HG03045 (cell line): ENCODE measurements around the gene SRP72.
"Not testable (repeated sequence)": the region's sequence is repeated elsewhere in the genome, so short reads cannot be mapped to it uniquely, and the experiment has no call there.

Experiments used
- ATAC-seq: cut with Tn5 transposase; IDR thresholded peaks from one replicate; pipeline ENCODE4 v1.9.1; 2021; ENCODE audit warnings: mild to moderate bottlenecking, moderate library complexity; ENCODE audit not compliant: unreplicated experiment

Gene SRP72, protein sequence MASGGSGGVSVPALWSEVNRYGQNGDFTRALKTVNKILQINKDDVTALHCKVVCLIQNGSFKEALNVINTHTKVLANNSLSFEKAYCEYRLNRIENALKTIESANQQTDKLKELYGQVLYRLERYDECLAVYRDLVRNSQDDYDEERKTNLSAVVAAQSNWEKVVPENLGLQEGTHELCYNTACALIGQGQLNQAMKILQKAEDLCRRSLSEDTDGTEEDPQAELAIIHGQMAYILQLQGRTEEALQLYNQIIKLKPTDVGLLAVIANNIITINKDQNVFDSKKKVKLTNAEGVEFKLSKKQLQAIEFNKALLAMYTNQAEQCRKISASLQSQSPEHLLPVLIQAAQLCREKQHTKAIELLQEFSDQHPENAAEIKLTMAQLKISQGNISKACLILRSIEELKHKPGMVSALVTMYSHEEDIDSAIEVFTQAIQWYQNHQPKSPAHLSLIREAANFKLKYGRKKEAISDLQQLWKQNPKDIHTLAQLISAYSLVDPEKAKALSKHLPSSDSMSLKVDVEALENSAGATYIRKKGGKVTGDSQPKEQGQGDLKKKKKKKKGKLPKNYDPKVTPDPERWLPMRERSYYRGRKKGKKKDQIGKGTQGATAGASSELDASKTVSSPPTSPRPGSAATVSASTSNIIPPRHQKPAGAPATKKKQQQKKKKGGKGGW

DNA sequence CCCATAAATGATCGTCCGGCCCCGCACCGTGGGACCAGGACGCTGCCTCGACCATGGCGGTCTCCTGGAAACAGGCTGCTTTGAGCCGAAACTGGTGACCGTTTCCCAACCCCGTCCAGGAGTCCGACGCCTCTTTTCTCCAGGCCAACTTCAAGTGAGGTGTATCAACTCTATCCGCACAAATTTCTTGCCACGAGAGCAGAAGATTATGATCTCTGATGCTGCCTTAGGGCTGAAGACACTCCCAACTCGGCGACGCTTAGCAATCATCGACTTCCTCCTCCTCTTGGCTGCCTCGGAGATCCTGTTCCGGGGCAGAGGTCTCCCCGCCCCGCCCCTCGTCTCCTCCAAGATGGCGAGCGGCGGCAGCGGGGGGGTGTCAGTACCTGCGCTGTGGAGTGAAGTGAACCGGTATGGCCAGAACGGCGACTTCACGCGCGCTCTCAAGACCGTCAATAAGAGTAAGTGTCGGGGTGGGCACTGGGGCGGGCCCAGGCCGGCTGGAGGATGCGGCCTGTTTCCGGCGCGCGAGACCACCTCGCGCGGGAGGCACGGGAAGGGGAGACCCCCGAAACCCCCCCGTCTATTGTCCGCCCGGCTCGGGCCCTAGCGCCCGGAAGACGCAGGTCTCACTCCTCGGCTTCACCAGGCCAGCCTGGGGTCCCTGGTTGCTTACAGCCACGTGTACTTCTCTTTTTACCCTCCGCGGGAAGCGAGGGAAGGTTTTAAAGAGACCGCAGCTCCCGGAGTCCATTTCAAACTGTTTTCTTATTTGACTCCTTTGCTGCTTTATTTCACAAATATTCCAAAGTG lies at the start of gene SRP72:
SRP72 (plus strand) TSS at position 334 of the 813 bp plus-strand sequence; CDS start at position 353, 19 bp downstream.
- peak; percentile 93 for ATAC-seq

DNA sequence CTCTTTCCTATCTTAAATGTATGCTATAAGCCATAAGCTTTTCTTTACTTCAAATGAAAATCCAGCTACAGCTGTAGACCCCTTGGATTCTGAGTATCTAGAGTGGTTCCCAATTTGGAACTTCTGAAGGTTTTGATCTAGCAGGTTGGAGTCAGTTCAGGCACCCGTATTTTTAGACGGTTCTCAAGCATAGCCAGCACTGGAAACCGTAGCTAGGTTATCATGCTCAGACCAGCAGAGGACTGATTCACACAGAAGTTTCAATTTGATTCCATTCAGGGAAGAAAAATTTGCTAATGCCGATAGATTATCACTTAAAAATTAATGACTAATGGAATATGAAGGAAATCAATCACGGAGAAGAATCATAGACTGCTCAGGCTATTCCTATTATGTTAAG lies 43.2 kb upstream of the SRP72 start:
- no peak for ATAC-seq

DNA sequence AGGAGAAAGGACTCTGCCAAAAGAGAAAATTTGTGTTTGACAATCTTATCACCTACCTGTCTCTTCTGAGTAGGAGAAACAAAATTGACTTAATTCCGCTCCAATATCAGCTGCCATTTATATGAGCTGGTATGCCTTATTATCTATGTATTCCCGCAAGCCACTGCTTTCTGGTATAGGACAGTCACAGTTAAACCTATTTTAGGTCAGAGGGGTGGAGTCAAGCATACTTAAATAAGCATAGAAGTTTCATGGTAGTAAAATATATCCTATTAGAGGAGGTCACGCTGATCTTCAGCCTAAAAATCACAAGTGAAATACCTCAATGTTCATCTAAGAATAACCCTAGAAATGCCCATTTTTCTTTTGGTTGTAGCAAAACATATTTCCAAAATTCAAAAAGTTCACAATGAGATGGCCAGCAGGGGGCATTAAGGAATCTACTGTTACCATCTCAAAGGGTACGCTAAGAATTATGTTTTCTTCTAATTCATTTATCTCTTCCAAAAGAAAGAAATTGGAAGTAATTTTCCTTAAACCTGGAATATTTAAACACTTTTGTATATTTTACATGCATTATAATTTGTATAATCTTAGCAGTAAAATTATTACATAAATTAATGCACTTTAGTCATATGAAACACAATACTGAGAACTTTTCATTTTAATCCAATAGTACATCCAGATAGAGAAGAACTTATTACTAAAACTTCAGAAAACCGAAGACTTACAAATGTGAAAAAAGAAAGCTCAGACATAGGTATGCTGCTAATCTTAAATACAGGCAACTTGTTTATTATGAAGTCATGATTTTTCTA lies 42.5 kb upstream of the SRP72 start:
- ATAC-seq: no peak

DNA sequence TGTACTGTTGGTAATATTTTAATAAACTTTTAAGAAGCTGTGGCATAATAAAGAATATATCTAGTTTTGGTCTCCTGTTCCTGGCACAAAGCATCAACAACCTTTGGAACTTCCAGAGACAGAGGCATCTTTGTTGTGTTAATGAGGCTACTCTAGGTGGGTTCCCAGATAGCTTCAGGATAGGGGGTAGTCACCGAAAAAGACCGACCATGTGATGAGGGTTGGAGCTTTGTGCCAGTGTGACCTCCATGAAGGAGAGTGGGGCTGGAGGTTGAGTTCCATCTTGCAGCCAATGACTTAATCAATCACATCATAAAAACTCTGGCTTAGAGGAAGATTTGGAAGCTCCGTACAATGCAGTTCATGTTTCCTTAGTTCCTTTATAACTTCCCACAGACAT lies 41.9 kb upstream of the SRP72 start:
- ATAC-seq: no peak

DNA sequence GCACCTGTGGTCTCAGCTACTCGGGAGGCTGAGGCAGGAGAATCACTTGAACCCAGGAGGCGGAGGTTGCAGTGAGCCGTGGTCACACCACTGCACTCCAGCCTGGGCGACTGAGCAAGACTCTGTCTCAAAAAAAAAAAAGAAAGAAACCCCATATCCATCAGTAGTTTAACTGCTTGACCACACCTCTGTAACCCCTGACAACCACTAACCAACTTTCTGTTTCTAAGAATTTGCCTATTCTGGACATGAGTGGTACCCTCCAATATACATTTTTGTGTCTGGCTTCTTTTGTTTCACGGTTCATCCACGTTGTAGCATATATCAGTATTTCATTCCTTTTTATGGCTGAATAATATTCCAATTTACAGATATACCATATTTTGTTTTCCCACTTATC lies 41.1 kb upstream of the SRP72 start:
- peak; percentile 95 for ATAC-seq

DNA sequence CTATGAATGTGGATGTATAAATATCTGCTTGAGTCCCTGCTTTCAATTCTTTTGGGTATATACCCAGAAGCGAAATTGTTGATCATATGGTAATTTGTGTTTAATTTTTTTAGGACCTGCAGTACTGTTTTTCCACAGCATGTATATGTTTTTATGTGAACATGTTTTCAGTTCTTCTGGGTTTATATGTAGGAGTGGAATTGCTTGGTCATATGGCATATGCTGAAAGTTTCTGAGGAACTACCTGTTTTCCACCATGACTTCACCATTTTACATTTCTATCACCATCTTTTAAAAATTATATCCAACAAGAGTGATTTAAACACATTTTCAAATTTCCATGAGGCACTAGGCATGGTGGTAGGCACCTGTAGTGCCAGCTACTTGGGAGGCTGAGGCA lies 40.2 kb upstream of the SRP72 start:
- no peak for ATAC-seq

DNA sequence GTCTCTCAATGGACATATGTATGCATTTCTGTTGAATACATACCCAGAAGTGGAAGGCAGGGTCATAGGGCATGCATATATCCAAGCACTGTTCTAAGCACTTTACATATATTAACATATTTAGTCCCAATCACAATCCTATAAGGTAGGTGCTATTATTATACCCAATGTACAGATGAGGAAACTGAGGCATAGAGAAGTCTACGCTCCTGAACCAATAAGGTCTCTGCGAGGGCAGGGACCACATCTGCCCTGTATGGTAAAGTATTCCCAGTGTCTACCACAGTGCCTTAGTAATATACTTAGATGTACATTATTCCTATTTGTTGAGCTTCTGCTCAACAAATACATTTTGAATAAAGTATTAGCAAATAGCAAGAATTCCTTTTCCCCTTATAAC lies 37.2 kb upstream of the SRP72 start:
- no peak for ATAC-seq

DNA sequence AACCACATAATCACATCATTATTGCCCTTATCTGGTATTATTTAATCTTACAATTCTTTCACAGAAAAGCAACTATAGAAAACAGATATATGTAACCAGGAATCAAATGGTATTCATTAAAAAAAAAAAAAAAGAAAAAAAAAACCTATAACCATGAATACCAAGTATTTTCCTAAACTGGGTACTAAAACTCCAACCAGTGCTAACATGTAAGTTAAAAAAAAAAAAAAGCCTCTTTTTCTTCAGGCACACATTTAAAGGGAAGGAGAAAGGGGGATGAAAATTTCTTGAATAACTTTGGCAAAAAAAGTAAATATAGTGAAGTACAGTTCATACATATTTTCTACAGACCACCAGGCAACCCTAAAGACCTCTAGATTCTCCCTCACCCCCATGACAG lies 34.1 kb upstream of the SRP72 start:
- ATAC-seq: no peak

DNA sequence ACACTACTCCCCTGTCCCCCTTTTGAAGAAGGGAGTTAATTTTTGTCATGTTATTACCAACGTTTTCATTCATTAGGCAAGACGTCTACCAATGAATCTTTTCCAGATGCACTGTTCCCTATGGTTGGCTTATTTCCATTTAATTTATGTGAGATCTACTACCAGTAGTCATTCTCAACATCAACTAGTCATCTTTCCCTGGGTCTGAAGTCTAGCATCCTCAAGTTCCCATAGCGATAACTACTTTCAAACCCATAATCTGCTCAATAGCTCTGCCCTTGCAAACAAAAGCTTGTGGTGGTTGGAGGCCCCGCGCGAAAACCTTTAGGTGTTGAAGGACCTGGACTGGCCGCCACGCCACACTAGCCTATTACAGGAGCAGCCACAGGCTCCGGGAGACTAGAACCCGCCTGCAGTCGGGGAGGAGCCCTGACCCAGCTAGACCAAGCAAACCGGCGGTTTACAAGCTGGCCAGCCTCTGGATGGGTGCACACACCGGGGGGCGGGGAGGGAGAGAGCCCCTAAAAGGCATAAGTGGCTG lies 32.7 kb upstream of the SRP72 start:
- ATAC-seq: peak; percentile 17

DNA sequence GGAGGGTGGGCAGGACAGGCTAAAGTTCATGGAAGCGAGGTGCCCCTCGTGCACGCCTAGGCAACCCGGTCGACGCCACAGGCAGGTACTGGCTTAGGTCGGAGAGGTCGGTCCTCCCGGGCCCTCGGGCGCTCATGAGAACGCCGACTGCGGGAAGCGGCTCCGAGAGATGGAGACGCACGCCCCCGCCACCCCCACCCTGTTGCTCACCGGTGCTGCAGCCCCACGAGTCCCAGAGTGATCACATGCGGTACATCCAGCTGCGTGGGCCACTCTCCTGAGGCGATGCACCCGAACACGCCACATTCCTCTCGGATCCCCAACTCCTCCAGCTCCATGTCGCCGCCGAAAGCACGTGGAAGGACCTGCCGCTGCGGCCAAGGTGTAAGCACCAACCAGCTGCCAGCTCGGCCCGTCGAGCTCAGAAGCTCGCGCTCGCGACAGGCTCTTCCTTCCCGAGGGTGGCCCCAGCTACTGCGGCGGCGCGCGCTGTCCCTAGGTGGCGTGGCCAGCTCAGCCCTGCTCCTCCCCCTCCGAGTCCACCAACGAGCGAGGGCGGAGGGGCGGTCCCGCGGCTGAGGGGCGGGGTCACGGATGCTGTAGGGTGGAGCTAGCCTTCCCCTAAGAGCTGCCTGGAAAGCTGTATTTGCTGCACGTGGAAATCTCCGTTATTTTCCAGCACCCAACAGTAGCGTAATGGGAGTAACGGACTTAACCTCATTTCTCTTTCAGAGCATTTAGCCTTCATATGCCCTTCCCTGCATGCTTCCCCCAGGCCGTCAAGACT lies 32.1 kb upstream of the SRP72 start, which contains the start of gene PPAT:
PPAT (minus strand) TSS at position 476 of the 787 bp plus-strand sequence; CDS start at position 338, 138 bp downstream.
- ATAC-seq: peak; percentile 82

DNA sequence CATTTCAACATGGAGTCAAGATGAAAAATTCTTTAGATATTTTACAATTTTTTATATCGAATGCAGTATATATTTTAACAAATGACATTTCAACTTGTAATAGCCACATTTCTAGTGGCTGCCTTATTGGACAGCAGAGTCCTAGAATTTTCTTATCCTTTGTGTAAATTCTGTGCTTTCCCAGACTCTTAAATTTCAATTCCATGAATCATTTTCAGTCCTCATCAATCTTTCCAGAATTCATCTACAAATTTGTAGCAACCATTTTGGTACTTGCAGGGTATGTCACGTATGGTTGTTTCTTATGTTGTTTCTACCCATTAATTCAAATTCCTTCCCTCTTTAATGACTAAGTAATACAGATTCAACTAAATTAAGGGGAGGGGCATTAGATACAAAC lies 28.7 kb upstream of the SRP72 start:
- no peak for ATAC-seq

DNA sequence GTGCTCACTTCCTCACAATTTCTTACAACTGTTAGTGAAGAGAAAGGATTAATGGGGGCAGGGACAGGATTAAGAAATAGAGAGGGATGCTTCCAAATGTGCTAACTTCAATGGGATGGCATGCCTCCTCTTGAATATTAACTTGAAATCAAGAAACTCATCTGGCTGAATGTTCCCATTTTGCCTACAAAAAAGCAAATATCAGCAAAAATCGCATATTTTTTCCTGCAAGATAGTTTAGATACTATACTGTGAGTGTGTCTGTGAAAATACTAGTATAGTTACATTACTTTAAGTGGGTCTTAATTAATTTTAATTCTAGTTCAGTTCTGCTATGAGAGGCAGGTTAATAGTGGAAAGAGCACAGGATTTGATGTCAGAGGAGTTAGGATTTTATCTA lies 26.4 kb upstream of the SRP72 start:
- ATAC-seq: no peak

DNA sequence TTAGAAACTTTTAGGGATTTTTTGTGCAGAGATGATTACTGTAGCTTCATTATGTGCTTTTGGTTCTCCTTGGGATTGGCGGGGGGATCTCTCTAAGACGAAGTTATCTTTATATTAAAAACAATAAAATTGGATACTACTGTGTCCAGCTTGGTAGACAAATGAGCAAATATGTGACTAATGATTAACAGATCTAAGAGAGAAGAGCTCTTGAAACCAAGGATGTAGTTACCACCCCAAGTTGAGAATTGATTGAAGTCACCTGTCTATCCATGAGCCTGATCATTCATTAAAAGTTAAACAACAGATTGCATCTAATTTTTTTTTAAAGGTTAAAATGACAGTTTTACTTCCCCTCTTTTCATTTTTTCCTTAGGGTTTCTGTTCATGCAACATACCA lies 22.7 kb upstream of the SRP72 start:
- no peak for ATAC-seq

DNA sequence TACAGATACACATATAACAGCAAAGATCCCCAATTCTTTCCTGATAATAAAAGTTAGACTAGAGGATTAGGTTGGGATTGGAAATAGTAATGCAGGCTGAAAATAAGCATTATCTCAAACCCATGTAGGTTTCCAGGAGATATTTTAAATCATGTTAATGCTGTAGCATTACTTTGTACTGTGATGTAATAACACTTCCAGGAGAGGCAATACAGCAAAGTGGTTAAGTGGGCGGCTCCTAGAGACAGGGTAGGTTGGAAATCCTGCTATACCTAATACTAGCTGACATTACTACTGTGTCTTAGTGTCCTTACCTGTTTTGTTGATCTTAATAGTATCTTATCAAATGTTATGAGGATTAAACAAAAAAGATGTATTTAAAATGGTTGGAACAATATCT lies 21.7 kb upstream of the SRP72 start:
- ATAC-seq: no peak

DNA sequence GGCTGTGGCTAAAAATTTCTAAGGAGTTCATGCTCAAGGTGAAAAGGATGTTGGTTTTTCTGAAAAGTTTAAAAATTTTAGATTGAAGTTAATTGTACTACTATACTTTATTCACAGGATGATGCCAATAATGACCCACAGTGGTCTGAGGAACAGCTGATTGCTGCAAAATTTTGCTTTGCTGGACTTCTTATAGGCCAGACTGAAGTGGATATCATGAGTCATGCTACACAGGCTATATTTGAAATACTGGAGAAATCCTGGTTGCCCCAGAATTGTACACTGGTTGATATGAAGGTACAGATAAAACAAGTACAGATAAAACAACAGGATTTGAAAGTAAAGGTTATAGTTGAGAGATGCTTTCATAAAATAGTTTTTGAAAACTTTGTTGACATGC lies 19.1 kb upstream of the SRP72 start:
- no peak for ATAC-seq

DNA sequence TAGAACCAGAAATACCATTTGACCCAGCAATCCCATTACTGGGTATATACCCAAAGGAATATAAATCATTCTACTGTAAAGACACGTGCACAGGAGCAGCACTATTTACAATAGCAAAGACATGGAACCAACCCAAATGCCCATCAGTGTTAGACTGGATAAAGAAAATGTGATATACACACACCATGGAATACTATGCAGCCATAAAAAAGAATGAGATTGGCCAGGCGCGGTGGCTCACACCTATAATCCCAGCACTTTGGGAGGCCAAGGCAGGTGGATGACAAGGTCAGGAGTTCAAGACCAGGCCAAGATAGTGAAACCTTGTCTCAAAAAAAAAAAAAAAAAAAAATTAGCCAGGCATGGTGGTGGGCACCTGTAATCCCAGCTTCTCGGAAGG lies 17.9 kb upstream of the SRP72 start:
- ATAC-seq: not testable (repeated sequence)

DNA sequence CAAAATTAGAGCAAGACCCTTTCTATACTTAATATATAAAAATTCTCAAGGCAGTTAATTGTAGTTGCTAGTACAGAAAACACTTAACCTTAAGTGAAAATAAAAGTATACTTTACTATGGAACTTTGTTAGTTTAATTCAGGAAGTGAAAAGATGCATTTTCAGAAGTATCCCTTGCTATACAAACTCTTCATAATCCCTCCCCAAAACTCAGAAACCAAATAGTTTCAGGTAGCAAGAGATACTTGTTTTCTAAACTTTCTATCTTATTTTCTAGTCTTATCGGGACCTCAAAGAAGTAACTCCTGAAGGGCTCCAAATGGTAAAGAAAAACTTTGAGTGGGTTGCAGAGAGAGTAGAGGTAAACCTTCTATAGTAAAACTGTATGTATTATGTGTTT lies 17.1 kb upstream of the SRP72 start:
- ATAC-seq: no peak

DNA sequence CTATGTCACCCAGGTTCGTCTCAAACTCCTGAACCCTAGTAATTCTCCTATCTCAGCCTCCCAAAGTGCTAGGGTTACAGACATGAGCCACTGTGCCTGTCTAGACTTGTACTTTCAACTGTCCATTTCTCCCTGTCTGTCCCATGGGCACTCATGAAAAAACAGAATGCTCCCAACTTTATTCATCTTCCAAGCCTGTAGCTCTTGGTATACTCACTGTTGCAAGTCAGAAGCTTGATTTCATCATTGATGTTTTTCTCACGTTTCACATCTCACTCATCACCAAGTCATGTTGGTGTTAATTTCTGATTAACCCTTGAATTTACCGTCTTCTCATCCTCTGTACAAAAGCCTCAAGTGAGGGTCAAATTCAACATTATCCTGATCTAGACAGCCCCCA lies 7.3 kb upstream of the SRP72 start:
- no peak for ATAC-seq

DNA sequence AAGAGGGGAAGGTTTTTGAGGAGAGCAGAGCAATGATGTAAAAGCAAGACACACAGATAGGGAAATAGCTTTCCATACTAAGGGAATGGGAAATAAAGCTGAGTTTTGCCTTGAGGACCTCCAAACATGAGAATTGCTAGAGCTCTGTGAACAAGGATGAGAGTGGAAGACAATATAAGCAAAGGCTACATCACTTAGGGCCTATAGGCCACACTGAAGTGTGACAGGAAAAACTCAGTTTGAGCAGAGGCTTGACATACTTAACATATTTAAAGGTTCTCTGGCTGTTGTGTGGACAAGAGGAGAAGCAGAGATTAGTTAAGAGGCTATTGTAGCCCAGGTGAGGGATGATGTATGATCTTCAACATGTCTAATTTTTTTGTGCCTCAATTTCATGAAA lies 5.3 kb upstream of the SRP72 start:
- ATAC-seq: no peak

DNA sequence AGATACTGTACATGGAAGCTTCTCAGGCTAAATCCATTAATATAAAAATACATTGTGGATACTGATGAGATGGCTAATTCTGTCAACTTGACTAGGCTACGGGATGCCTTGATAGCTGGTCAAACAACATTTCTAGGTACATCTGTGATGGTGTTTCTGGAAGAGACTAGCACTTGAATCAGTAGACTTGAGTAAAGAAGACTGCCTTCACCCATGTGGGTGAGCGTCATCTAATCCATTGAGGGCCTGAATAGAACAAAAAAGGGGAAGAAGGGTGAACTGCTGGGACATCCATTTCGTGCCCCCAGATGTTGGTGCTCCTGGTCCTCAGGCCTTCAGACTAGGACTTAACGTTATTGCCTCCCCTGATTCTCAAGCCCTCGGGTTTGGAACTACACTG lies 3.7 kb upstream of the SRP72 start:
- ATAC-seq: no peak
